NCI-H2107 treated with DMSO at 0.1 percent for 48 hours (cell line): ENCODE data around the gene MZT1.

ENCODE experiments used
- DNase-seq: peaks from one replicate; lab custom pipeline; 2025; ENCODE audit not compliant: unreplicated experiment; lab: John Stamatoyannopoulos, UW

The MZT1 gene

DNA sequence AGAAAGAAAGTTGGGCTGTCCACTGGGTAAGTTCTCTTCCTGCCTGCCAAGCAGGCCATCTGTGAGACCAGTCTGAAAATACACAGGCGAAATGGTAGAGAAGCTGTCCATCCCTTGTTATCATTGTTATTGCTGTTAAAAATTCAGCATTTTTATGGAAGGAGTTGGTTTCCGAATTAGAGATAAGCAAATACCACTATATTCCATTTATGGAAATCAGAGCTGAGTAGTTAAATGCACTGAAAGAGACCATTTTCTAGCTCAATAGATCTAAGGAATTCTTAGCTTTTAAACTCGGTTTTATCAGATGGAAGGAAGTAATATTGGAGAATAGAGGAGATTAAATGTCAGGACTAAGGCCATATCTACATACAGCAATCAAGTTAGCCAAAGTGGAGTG lies 40.7 kb downstream of the MZT1 start:
- no peak for DNase-seq

DNA sequence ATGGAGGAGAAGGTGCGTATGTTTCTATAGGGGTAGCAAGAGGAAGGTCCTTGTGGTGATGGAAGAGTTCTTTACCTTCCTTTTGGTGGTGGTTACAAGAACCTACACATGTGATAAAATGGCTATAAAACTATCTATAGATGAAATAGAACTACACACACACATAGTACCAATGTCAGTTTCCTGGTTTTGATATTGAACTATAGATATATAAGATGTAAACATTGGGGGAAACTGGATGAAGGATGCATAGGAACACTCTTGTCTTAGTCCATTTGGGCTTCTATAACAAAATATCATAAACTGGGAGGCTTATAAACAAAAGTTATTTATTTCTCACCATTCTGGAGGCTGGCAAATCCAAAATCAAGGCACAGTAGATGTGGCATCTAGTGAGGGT lies 47.1 kb downstream of the MZT1 start:
- no peak for DNase-seq

DNA sequence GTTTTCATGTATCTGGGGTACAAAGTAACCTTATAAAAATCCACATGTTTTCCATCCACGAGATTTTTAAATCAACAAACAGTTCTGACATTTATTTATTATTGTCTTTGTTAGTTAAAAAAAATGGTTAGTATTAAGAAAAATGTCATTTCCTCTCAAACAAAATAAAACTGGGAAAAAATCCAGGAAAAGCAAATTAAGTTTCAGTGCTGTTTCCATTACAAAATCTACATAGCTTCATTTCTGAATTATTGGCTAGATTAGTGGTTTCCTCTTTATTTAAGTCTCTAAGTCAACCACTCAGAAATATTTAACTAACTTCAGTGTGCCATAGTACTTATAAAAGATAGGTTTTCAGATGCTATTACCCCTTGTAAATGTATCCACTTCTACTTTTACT lies 49.1 kb downstream of the MZT1 start:
- no peak for DNase-seq

DNA sequence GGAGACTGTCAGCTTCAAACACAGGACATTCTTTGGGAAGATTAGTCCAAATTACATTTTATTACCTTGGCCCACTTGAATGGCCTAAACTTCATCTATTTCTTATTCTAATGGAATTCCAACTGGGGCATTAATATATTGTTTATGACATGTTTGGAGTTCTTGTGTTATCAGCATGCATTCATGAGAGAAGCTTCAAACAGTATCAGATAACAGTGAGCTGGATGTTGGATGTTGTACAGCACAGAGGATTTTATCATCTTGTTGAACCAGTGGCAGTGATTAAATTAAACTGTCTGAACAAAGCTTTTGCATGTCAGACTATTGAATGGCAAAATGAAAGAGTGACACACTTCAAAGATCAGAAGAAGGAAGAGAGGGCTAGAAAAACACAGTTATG lies 50.0 kb downstream of the MZT1 start:
- DNase-seq: no peak

DNA sequence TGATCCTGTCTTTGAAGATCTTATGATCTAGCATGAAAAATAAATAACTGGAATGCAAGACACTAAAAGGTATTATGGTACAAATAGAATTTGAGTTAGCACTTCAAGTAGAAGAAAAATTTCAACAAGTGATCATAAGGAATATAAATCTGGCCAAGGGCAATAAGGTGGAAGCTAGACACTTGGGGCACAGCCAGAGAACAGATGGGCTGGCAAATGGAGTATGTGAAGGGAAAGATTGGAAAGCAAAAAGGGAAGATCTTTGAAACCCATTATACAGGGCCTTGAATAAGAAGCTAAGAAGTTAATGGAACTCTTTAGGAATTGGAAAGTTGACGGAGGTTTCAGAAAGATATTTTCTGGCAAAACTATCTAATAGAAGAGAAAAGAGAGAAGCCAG lies 61.0 kb downstream of the MZT1 start:
- DNase-seq: no peak

DNA sequence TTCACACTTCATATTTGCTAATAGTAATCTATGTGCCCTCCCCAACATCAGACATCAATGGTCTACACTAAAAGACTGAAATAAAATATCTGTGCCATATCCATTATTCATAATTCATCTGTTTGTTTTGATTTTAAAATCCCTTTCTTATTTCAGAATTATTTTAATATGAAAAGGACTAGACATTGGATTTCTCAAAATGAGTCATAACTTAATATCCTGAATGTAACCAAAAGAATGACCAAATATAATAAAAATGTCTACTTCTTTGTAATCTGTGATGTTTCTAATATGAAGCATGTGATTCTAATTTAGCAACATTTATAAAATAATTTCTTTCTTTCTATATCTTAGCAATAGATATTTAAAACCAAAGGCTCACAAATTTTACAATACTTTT lies 64.9 kb downstream of the MZT1 start:
- no peak for DNase-seq
